ENCODE data around the gene MLH1. TPM values are rescaled to one million over a fixed set of nuclear protein-coding genes. Genes with fewer than 3 reads are reported as not detected.

MLH1 gene
- 18.0 TPM for polyA plus RNA-seq (2013, experiment 1 of 2)
- 17.2 TPM for polyA plus RNA-seq (2013, experiment 2 of 2)

GRCh38 chr3:36993326-36994283 lies at the start of gene MLH1:
TSS of gene MLH1 (plus strand) at chr3:36993518. CDS start at chr3:36993548, 30 bp downstream.
- Histone ChIP-seq H3K4me2 (ENCODE audit: low read length, poor library complexity, severe bottlenecking) (peak within 1 kb of the TSS; percentile 74), H3K14ac (ENCODE audit: low read length in 2 of 2) (peak within 1 kb of the TSS in 1 of 2 experiments; percentile 64), H2BK120ac (ENCODE audit: low read depth, low read length) (peak within 1 kb of the TSS; percentile 64), H3K4me1 (ENCODE audit: control insufficient read depth, insufficient read depth, low read depth, low read length) (peaks cover 1% of the 10 kb centered on the region), H3K27ac (ENCODE audit: low read length, poor library complexity, severe bottlenecking) (peak within 1 kb of the TSS; percentile 96), H4K8ac (ENCODE audit: low read length) (peak within 1 kb of the TSS; percentile 90), H2BK15ac (ENCODE audit: low read depth, poor library complexity, severe bottlenecking) (peak within 1 kb of the TSS; percentile 60), H3K9me3 (ENCODE audit: control insufficient read depth, low read length) (no peaks in the 10 kb centered on the region), H2BK12ac (ENCODE audit: low read length in 2 of 2) (no peak within 1 kb of the TSS), H3K18ac (ENCODE audit: low read depth in 1 of 2, low read length in 2 of 2) (peak within 1 kb of the TSS; percentile 86 to 96), H3K23ac (ENCODE audit: low read length in 2 of 2) (peak within 1 kb of the TSS in 1 of 2 experiments; percentile 20), H3K4me3 (ENCODE audit: insufficient read depth in 1 of 2, low read depth in 1 of 2, low read length in 2 of 2) (peak within 1 kb of the TSS; percentile 63 to 93), H2AFZ (ENCODE audit: low read depth, low read length) (peak within 1 kb of the TSS; percentile 74), H3K4ac (ENCODE audit: low read depth in 1 of 2, low read length in 2 of 2) (peak within 1 kb of the TSS; percentile 76 to 91), H3K27me3 (ENCODE audit: control insufficient read depth in 1 of 2, insufficient read depth in 1 of 2, low read length in 2 of 2) (no peaks in the 10 kb centered on the region), H3K79me1 (replicated peaks; ENCODE audit: low read length, poor library complexity, severe bottlenecking) (peaks cover 9% of the 10 kb centered on the region), H2BK5ac (ENCODE audit: low read depth, low read length, poor library complexity, severe bottlenecking) (peak within 1 kb of the TSS; percentile 63), H2AK5ac (ENCODE audit: low read length, severe bottlenecking) (no peak within 1 kb of the TSS), H3K9ac (ENCODE audit: low read length) (peak within 1 kb of the TSS; percentile 96), H4K91ac (ENCODE audit: low read length) (peak within 1 kb of the TSS; percentile 85), H3K36me3 (ENCODE audit: control insufficient read depth in 1 of 2, insufficient read depth in 2 of 2, low read depth in 1 of 2, low read length in 2 of 2) (peaks cover 3 to 63% of the 10 kb centered on the region in 2 experiments)
- 3% methylated on average over 46 of the region's 47 CpGs for WGBS
- DNase-seq = peak; percentile 95

GRCh38 chr3:36943601-36944000 lies 49.7 kb upstream of the MLH1 start:
- Histone ChIP-seq H3K4me3 (ENCODE audit: insufficient read depth in 1 of 2, low read depth in 1 of 2, low read length in 2 of 2) (peak overlapping the region; percentile 74 to 79), H2BK120ac (ENCODE audit: low read depth, low read length) (no peak overlapping the region), H3K9ac (ENCODE audit: low read length) (peak overlapping the region; percentile 78), H3K14ac (ENCODE audit: low read length in 2 of 2) (no peak overlapping the region), H2AK5ac (ENCODE audit: low read length, severe bottlenecking) (no peak overlapping the region), H3K27ac (ENCODE audit: low read length, poor library complexity, severe bottlenecking) (no peak overlapping the region), H3K4ac (ENCODE audit: low read depth in 1 of 2, low read length in 2 of 2) (peak overlapping the region in 1 of 2 experiments; percentile 60), H3K4me1 (ENCODE audit: control insufficient read depth, insufficient read depth, low read depth, low read length) (peaks cover 12% of the 10 kb centered on the region), H2BK15ac (ENCODE audit: low read depth, poor library complexity, severe bottlenecking) (no peak overlapping the region), H3K23ac (ENCODE audit: low read length in 2 of 2) (no peak overlapping the region), H3K27me3 (ENCODE audit: control insufficient read depth in 1 of 2, insufficient read depth in 1 of 2, low read length in 2 of 2) (no peaks in the 10 kb centered on the region), H3K18ac (ENCODE audit: low read depth in 1 of 2, low read length in 2 of 2) (peak overlapping the region; percentile 94 to 98), H3K79me1 (replicated peaks; ENCODE audit: low read length, poor library complexity, severe bottlenecking) (peaks cover 4% of the 10 kb centered on the region), H4K91ac (ENCODE audit: low read length) (no peak overlapping the region), H4K8ac (ENCODE audit: low read length) (peak overlapping the region; percentile 97), H2BK12ac (ENCODE audit: low read length in 2 of 2) (no peak overlapping the region), H3K36me3 (ENCODE audit: control insufficient read depth in 1 of 2, insufficient read depth in 2 of 2, low read depth in 1 of 2, low read length in 2 of 2) (no peaks in the 10 kb centered on the region), H3K4me2 (ENCODE audit: low read length, poor library complexity, severe bottlenecking) (peak overlapping the region; percentile 97), H2AFZ (ENCODE audit: low read depth, low read length) (peak overlapping the region; percentile 58), H2BK5ac (ENCODE audit: low read depth, low read length, poor library complexity, severe bottlenecking) (no peak overlapping the region), H3K9me3 (ENCODE audit: control insufficient read depth, low read length) (no peaks in the 10 kb centered on the region)
- DNase-seq = no peak
- 41% methylated on average over 10 of the region's 10 CpGs for WGBS

- Histone ChIP-seq H2BK15ac (ENCODE audit: low read depth, poor library complexity, severe bottlenecking) (peak overlapping the region; percentile 98), H3K27me3 (ENCODE audit: control insufficient read depth in 1 of 2, insufficient read depth in 1 of 2, low read length in 2 of 2) (no peaks in the 10 kb centered on the region), H3K4me3 (ENCODE audit: insufficient read depth in 1 of 2, low read depth in 1 of 2, low read length in 2 of 2) (peak overlapping the region; percentile 74 to 79), H2BK120ac (ENCODE audit: low read depth, low read length) (peak overlapping the region; percentile 89), H3K36me3 (ENCODE audit: control insufficient read depth in 1 of 2, insufficient read depth in 2 of 2, low read depth in 1 of 2, low read length in 2 of 2) (no peaks in the 10 kb centered on the region), H3K9ac (ENCODE audit: low read length) (peak overlapping the region; percentile 78), H3K14ac (ENCODE audit: low read length in 2 of 2) (peak overlapping the region; percentile 74 to 79), H3K4me2 (ENCODE audit: low read length, poor library complexity, severe bottlenecking) (peak overlapping the region; percentile 97), H2BK5ac (ENCODE audit: low read depth, low read length, poor library complexity, severe bottlenecking) (no peak overlapping the region), H3K23ac (ENCODE audit: low read length in 2 of 2) (peak overlapping the region in 1 of 2 experiments; percentile 98), H4K8ac (ENCODE audit: low read length) (peak overlapping the region; percentile 97), H3K18ac (ENCODE audit: low read depth in 1 of 2, low read length in 2 of 2) (peak overlapping the region; percentile 94 to 98), H4K91ac (ENCODE audit: low read length) (peak overlapping the region; percentile 98), H3K9me3 (ENCODE audit: control insufficient read depth, low read length) (no peaks in the 10 kb centered on the region), H3K4ac (ENCODE audit: low read depth in 1 of 2, low read length in 2 of 2) (peak overlapping the region; percentile 69 to 94), H2AFZ (ENCODE audit: low read depth, low read length) (peak overlapping the region; percentile 73), H2AK5ac (ENCODE audit: low read length, severe bottlenecking) (no peak overlapping the region), H3K79me1 (replicated peaks; ENCODE audit: low read length, poor library complexity, severe bottlenecking) (peaks cover 4% of the 10 kb centered on the region), H3K27ac (ENCODE audit: low read length, poor library complexity, severe bottlenecking) (no peak overlapping the region), H3K4me1 (ENCODE audit: control insufficient read depth, insufficient read depth, low read depth, low read length) (peaks cover 12% of the 10 kb centered on the region), H2BK12ac (ENCODE audit: low read length in 2 of 2) (peak overlapping the region; percentile 54 to 93)
- DNase-seq = peak; percentile 70
- 4% methylated on average over 53 of the region's 56 CpGs for WGBS
Measured at GRCh38 chr3:36944012-36944640, 49.2 kb upstream of the MLH1 start.

Measured in mesenchymal stem cell (in vitro differentiated cells and primary cell).